Cerebellar nuclear complex (tissue), 1 donor: ENCODE measurements around the gene RABAC1.
"Not testable (repeated sequence)": the region's sequence is repeated elsewhere in the genome, so short reads cannot be mapped to it uniquely, and the experiment has no call there.

Source experiments
- DNase-seq, 2 experiments: peaks; one replicate each; lab custom pipeline; 2025; lab: John Stamatoyannopoulos, UW

RABAC1 gene

DNA sequence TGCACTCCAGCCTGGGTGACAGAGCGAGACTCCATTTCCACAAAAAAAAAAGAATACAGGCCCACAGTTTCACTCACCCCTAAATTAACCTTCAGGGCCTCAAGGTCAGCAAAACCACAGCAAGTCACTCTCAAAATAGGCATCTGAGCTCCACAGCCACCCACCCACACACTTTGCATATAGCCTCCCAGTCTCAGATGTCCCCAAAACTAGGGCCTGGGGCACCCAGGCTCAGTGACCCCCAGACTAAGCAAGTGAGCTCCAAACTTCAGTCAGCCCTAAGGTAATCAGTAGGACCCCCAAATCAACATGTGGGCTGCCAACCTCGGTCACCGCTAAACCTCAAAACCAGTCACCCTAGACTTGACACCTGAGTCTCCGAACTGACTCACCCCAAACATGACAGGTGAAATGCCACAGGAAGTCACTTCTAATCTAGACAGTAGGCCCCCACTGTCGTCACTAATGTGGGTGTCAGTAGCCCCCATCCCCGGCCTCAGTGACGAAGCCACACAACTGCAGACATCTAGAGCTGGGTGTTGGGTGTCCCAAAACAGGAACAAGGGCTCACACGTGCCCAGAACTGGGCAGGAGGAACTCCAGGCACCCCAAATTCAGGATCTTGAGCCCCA is 13.9 kb downstream of the RABAC1 start:
- no peak for DNase-seq

DNA sequence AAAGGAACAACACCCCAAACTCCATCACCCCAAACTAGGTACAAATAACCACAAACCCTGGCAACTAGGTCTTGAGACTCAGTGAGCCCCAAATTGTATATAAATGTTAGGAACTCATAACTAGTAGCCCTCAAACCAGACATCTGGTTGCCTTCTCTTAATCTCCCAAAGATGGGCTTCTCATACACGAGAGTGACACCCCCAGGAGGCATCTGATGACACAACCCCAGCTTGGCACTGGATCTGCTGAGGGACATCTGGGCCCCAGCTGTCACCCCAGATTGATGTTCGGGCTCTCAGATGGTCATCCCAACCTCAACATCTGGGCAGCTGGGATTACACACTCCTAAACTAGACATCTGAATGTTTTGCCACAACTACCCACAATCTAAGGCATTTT is 14.8 kb downstream of the RABAC1 start:
- no peak for DNase-seq

DNA sequence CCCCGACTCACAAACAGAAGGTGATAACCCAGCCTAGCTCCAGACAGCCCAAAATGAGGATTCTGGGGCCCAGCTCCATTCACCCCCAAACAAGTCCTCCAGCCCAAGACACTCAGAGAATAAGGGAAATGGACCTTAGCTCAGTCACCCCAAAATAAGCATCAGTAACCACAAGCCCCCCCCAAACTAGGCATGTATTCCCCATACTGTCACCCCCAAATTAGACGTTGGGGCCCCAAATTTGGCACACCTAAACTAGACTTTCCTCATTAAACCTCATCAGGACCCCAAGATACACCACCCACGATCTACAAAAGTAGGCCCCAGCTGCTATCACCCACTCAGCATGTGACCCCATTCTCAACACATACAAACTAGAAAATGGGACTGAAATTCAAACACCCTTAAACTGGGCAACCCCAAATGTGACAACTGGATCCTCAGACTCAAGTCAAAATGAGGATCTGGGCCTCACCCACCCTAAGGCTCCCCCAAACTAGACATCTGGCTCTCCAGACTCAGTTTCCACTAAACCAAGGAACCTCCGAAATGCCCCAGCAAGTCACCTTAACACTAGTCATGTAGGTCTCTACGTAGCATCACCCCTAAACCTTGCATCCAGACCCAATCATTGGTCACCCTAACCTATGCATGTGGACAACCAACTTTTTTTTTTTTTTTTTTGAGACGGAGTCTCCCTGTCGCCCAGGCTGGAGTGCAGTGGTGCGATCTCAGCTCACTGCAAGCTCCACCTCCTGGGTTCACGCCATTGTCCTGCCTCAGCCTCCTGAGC is 17.5 kb downstream of the RABAC1 start:
- DNase-seq = no peak

DNA sequence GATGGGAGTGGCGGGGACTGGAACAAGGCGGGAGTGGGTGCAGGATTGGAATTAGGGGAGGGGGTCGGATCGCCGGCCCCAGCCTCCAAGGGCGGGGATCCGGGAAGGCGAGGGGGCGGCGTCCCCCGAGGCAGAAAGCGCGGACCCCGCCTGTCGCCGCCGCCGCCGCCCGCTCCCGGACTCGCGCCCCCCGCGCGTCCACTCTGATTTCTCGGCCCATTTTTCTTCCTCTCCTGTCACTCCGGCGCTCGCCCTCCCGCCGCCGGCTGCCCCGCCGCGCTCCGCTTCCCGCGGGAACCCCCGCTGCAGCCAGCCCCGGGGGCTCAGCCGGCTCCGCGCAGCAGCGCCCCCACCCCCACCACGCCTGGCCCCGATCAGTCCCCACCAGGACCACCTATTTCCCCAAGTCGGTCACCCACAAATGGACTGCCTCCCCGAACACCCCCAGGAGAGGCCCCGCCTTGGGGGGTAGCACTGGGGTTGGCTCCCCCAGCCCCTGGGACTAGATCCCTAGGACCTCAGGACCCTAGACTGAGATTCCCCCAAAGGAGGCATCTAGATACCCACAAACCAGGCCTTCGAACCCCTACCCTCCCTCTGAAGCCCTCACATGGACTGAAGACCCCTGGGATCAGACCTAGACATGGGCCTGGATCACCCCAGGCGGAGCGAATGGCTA is 18.3 kb downstream of the RABAC1 start:
- DNase-seq = no peak

DNA sequence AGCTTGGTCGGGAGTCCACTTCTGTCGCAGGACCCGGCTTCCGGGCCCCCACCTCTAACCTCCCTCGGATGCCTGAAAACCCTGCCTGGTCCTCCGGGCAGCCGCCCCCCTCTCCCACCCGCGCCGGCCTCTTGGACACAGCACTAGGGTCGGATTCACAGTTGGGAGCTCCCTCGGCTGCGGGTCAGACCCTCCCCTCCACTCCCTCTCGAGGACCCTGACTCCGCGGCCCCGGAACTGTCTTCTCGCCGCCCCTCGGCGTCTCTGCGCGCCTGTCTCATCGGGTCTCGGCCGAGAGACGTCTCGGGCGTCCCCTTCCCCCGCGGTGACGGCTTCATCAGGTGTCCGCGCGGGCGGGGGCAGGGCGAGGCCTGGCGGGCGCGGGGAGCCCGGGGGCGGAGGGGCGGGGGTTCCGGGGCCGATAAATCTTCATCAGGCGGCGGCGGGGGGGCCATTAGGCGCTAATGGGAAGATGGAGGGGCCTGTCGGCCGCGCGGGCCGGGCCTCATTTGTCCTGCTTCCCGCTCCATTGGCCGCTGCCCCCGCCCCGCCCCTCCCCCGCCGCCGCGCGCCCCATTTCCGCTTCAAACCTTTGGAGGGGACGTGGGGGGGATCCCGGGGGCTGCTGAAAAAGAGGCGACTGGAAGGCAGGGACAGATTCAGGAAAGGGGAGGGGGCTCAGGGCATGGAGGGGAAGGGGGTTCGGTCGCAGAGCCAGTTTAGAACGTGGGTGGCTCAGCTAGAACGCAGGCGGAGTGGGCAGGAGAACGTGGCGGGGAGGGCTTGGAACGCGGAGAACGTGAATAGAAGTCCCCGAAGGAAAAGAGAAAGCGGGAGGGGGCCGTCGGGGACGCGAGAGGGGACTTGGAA is 19.0 kb downstream of the RABAC1 start:
- DNase-seq = no peak

DNA sequence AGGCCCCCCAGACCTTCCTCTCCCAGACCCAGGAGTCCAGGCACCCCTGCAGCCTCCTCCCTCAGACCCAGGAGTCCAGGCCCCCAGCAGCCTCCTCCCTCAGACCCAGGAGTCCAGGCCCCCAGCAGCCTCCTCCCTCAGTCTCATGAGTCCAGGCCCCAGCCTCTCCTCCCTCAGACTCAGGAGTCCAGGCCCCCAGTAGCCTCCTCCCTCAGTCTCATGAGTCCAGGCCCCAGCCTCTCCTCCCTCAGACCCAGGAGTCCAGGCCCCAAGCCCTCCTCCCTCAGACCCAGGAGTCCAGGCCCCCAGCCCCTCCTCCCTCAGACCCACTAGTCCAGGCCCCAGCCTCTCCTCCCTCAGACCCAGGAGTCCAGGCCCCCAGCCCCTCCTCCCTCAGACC is 19.9 kb downstream of the RABAC1 start:
- DNase-seq = not testable (repeated sequence)

DNA sequence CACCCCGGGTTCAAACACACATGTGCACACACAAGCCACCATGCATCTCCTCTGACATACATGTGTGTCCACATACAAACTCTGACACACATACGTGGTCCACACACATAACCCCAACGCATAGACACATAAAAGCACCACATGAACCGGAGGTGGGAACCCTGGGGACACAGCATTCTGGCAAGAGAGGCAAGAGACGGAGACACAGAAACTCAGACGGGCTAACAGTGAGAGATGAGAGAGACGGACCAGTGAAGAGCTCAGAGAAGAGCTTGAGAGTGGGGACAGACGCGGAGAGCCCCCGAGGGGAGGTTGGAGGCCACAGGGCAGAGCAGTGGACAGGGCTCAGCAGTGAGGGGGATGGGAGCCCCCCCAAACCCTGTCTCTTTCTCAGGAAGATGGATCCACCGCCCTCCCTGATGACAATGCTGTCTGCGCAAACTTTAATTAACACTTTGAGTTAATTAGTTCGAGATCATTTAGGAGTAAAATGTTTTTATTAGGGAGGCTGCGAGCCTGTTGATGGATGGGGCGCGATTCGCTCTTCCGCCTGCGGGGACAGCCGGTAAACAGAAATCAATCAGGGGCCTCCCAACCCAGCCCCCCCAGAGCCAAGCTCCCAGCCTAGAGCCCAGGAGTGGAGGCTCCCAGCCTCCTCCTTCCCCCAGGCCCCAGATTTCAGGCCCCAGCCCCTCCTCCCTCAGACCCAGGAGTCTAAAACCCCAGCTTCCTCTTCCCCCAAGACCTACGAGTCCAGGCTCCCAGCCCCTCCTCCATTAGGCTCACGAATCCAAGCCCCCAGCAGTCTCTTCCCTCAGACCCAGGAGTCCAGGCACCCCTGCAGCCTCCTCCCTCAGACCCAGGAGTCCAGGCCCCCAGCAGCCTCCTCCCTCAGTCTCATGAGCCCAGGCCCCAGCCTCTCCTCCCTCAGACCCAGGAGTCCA is 21.3 kb downstream of the RABAC1 start:
- no peak for DNase-seq

DNA sequence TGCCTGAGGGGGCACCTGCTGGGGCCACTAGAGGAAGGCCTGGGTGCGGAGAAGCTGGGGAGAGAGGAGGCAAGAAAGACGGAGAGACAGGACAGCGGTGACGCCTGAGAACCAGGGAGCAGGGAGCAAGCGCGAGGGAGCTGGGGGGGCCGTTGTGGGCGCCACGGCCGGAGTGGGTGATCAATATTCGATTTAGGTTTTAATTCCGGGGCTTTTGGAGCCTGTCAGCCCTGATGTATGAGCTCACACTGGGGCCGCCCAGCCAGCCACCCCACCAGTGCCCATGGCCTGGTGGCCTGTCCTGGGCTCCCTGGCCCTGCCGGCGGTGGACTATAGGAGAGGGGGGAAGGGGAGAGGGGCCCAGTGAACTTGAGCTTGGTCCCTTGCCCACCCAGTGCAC is 22.2 kb downstream of the RABAC1 start:
- DNase-seq = no peak

DNA sequence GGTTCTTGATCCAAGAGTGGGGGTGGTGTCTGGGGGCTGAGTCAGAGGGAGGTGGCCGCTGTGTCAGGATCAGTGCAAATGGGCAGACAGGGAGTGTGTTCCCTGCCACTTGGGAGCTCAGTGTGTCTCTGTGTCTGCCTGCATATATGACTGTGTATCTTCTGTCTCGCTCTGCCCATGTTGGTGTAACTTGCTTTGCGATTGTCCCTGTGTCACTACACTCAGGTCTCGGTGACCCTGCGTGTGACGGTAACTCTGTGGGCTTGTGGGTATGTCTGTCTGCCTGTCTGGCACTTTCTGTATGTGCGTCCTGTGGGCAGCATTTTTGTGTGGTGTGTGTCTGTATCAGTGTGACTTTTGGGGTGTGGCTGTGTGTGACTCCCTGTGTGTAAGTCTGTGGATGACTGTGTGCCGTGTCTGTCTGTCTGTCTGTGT is 22.7 kb downstream of the RABAC1 start:
- no peak for DNase-seq

DNA sequence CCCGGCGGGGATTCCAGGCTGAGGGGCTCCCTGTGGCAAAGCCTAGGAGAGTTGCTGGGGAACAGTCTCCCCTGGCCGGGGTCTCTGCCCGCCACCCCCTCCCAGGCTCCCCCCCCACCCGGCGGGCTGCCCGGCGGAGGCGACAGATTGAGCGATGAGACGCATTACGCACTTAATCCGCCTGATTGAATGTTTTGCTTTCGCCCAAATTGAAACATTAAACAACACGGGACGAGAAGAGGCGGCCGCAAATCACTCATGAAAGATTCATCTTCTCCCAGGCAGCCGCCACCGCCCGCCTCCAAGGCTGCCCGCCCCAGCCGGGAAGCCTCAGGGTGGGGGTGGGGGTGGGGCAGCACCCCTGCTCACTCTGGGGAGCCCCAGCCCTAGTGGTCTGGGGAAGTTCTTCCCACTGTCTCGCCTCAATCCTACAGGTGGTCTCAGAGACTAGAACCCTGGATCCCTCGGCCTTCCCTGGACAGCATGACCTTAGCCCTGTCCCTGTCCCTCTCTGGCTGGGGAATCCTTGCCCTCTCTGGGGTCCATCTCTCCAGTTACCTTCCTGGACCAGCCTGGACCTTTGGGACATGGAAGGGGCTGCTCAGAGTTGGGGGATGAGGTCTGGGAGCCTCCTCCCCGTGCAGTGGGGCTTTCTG is 23.2 kb downstream of the RABAC1 start:
- DNase-seq = no peak

DNA sequence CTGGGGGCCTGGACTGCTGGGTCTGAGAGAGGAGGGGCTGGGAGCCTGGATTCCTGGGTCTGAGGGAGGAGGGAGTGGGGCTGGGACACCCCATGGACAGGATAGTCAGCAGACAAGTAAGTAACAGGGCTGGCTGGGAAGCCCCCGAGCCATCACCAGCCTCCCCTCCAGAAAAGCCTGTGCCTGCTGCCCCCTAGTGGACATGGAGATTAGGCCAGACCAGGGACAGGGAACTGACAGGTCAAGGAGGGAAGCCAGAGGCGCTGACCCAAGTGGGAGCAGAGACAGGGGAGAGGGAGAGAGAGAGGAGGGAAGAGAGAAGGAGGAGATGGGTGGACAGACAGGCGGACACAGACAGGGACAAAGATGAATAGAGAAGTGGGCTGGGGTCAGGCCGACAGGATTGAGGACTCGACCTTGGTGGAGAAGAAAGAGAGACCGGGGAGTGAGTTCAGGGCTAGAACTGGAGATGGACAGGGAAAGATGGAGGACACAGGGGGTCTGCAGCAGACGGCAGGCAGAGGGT is 24.2 kb downstream of the RABAC1 start:
- no peak for DNase-seq

DNA sequence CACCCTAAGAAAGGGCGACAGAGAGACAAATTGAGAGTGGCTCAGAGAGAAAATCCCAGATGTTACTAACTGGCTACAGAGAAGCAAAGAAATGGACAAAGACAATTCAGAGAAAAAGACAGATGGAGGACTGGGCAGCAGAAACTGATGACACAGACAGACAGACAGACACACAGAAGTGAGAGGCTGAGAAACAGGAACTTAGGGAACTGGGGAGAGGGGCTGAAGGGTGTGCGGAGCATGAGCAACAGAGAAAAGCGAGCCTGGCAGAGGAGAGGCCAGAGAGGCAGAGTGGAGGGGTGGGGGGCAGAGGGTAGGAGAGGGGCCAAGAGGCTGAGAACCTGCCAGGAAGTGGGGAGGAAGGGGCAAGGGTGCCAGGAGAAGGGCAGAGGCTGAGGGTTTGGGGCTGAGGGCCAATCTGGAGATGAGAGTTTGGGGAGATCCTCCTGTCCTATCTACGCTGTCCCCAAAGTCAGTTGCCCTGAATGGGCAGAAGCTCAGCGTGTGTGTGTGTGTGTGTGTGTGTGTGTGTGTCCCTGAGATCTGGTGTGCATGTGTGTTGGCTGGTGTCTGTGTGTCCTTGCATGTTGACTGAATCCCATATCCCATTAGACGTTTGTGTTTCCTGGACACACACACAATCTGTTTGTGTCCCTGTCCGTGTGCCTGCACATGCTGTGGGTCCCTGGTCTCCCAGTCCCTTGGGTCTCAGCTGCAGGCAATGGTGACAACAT is 25.3 kb downstream of the RABAC1 start:
- no peak for DNase-seq

DNA sequence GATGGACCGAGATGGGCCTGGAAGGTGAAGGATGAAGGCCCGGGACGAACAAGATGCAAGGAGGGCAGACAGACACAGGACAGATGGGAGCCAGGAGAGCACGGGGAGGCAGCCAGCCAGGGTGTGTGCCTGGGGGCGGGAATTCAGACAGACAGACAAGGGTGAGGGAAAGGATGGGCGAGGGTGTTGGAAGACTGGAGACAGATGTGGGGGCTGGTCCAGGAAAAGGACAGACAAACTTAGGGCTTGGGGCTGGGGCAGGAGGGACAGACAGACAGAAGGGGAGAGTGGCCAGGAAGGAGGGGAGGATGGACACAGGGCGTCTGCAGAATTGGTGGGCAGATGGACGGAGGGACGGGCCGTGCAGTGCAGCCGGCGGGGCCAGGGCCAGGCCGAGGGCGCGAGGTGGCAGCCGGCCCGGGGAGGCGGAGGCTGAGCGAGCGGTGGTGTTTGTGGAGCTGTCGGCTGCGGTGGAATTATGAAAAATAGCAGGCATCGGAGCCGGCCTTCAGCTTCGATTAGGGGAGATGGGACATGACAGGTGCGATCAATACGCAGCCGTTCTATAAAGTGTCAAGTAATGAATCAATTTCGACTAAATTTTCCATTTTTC is 26.3 kb downstream of the RABAC1 start:
- DNase-seq = no peak

DNA sequence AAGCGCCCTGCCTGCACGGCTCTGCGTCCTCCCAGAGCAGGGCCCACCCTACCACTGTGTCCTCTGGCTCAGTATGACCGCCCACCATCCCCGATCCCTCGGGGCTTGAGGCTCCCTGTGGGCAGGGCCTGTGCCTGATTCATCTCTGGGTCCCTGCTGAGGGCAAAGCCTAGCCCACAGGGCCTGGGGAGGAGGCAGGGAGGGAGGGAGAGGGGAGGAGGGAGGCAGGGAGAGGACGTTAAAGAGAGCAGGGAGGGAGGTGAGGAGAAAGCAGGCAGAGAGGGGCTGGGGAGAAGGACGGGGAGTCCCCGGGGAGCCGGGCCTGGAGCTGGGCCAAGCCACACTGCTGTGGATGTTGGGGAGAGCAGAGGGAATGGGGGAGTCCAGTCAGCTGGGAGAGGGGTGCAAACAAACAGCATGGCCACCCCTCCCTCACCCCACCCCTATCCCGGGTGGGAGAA is 26.8 kb downstream of the RABAC1 start:
- no peak for DNase-seq

DNA sequence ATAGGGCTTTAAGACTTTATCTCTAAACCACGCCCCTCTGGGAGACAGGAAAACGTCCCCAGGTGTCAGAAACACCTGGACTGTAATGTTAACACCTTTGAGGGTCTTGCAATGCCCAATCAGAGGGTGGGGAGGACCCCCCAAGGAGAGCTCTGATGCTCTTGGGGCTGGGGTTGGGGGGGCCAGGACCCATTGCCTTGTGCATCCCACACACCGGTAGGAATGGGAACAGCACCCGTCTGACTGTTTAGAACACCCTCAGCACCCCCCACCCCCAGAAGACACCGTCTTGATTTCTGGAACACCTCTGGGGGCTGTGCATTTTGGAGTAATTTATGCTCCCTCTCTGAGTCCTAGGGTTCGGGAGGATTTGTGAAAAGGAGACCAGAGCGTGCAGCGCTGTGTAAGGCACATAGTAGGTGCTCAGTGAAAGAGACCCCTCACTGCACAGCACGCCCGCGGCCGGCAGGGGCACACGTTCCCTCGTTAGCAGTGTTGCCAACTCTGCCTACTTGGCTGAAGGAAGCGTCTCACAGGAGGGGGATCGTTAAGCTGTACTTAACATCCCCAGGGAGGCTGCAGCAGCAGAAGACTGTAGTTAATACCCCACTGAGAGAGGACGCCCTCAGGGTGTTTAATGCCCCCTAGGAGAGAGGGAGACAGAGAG is 28.1 kb downstream of the RABAC1 start:
- DNase-seq = no peak

DNA sequence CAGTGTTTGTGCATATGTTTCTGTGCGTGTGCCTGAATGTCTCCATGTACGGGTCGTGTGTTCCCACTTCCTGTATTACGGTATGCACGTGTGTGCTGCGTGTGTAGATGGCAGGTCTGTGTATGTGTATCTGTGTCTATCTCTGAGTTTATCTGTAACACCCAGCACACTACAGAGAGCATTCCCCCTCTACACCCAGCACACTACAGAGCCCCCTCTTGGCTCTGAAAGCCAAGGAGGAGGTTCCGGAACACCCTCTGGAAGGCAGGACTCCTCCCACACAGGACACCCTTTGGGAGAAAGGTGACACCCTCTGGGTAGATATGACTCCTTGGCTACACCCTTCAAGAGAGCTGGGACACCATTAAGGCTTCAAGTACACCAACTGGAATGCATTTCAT is 28.8 kb downstream of the RABAC1 start:
- no peak for DNase-seq

DNA sequence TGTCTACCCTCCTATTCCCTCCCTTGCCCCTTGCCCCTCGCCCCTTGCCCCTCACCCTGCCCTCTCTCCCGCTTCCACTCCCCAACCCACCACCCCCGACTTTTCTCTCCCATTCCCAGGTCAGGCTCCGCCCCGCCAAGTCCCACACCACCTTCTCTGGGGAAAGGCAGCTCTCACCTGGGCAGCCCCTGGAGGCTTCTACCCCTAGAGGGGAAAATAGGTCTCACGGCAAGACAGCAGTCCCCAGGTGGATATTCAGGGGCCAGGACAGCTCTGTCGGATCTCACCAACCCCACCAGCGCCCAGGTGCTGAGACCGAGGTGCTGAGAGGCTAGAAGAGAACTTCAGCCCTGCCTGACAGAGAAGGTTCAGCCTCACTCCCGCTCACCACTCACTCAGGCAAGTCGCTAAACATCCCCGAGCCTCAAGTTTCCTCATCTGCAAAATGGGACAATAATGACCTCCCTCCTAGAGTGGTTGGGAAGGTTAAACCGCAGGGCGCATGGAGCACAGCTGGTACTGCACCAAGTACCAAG is 29.5 kb downstream of the RABAC1 start:
- DNase-seq = no peak
